A673 (cell line): Measurements from ENCODE around the gene AUP1. TPM values are rescaled to one million over a fixed set of nuclear protein-coding genes. Genes with fewer than 3 reads are reported as not detected.
"Not testable (repeated sequence)": the region's sequence is repeated elsewhere in the genome, so short reads cannot be mapped to it uniquely, and the experiment has no call there.

Experiments used
- BruUV-seq: library from RNA; stranded (reverse); fragments of 400-500 nt; replicated peaks from 2 replicates; lab custom pipeline; 2021; lab: Mats Ljungman, UMichigan
- CTCF ChIA-PET: fragments of 300-600 bp; sonication (Branson Sonifier 250); formaldehyde crosslinking; loops from one replicate; lab custom pipeline; 2022; ENCODE audit warnings: antibody characterized with exemption; lab: Charles Lee
- POLR2A ChIA-PET: fragments of 300-600 bp; sonication (Branson Sonifier 250); formaldehyde crosslinking; loops from one replicate; lab custom pipeline; 2022; ENCODE audit warnings: antibody characterized with exemption; ENCODE audit not compliant: low non-redundant PET; lab: Charles Lee
- DNase-seq: peaks from one replicate; pipeline ENCODE4 v3.0.0-alpha.2; 2015; ENCODE audit warnings: low spot score
- H3K27ac ChIP-seq: fragments of 200-600 bp; sonication (generic); 2 replicates; pipeline ENCODE4 v1.5.1; 2016; ENCODE audit warnings: mixed run types, low read depth, mild to moderate bottlenecking, mixed read lengths, antibody characterized with exemption, low read length; ENCODE audit not compliant: poor library complexity, severe bottlenecking
- H3K27me3 ChIP-seq: fragments of 200-600 bp; sonication (generic); replicated peaks from 2 replicates; pipeline ENCODE4 v1.6.1; 2017; ENCODE audit warnings: mixed run types, low read depth, mild to moderate bottlenecking, mixed read lengths, antibody characterized with exemption, low read length; ENCODE audit not compliant: insufficient read depth, poor library complexity
- H3K36me3 ChIP-seq: fragments of 200-600 bp; sonication (generic); 2 replicates; pipeline ENCODE4 v1.6.1; 2016; ENCODE audit warnings: mixed run types, mild to moderate bottlenecking, mixed read lengths, antibody characterized with exemption, low read length; ENCODE audit not compliant: insufficient read depth, poor library complexity, severe bottlenecking
- H3K4me1 ChIP-seq: fragments of 200-600 bp; sonication (generic); 2 replicates; pipeline ENCODE4 v1.6.1; 2017; ENCODE audit warnings: mixed run types, mild to moderate bottlenecking, mixed read lengths, antibody characterized with exemption, low read length; ENCODE audit not compliant: insufficient read depth, poor library complexity, severe bottlenecking
- H3K4me3 ChIP-seq: fragments of 200-600 bp; sonication (generic); 2 replicates; pipeline ENCODE4 v1.5.1; 2016; ENCODE audit warnings: low read depth, mixed run types, mild to moderate bottlenecking, mixed read lengths, low read length; ENCODE audit not compliant: poor library complexity, severe bottlenecking
- H3K9me3 ChIP-seq: fragments of 200-600 bp; sonication (generic); 2 replicates; pipeline ENCODE4 v1.6.1; 2016; ENCODE audit warnings: mixed run types, low read depth, mild to moderate bottlenecking, mixed read lengths, antibody characterized with exemption, low read length; ENCODE audit not compliant: poor library complexity, severe bottlenecking
- EZH2 ChIP-seq: fragments of 200-600 bp; sonication (generic); IDR thresholded peaks from 2 replicates; pipeline ENCODE4 v1.6.1; 2017; ENCODE audit warnings: borderline replicate concordance, low read depth, mild to moderate bottlenecking, mixed read lengths, antibody characterized with exemption, low read length; ENCODE audit not compliant: poor library complexity, severe bottlenecking
- intact Hi-C: fragments of 100-400 bp; cut with micrococcal nuclease; formaldehyde crosslinking; loops from one replicate; pipeline ENCODE4 v1.10.0; 2022; ENCODE audit not compliant: unreplicated experiment
- total RNA-seq: library from RNA; stranded (reverse); gene quantifications from 2 replicates; pipeline ENCODE4 v1.2.3, GENCODE V29; 2021
- TF ChIP-seq, protein P1 (sequence below): fragments of 300-800, 200-600 bp; sonication (generic); conservative IDR thresholded peaks from 2 replicates; pipeline ENCODE4 v1.5.1; 2017; ENCODE audit warnings: low read depth, mild to moderate bottlenecking, antibody characterized with exemption, low read length, moderate library complexity, mixed read lengths

The AUP1 gene
- total RNA-seq, 1 experiment from 2014 or later: 126 TPM

- Histone ChIP-seq H3K27ac (no peak overlapping the region), H3K4me3 (no peak overlapping the region), H3K4me1 (no peaks in the 10 kb centered on the region), H3K36me3 (no peaks in the 10 kb centered on the region), H3K9me3 (no peaks in the 10 kb centered on the region), H3K27me3 (no peaks in the 10 kb centered on the region)
- BruUV-seq: no TSS peak
- ChIA-PET CTCF (interaction anchor here (0.5 kb wide), 1 partner anchor 193 kb away, joined by 3 read pairs; no protein-coding TSS in a partner anchor), POLR2A (no interaction called here)
- no peak for DNase-seq
- TF ChIP-seq EZH2: no peak
- TF ChIP-seq, protein P1, sequence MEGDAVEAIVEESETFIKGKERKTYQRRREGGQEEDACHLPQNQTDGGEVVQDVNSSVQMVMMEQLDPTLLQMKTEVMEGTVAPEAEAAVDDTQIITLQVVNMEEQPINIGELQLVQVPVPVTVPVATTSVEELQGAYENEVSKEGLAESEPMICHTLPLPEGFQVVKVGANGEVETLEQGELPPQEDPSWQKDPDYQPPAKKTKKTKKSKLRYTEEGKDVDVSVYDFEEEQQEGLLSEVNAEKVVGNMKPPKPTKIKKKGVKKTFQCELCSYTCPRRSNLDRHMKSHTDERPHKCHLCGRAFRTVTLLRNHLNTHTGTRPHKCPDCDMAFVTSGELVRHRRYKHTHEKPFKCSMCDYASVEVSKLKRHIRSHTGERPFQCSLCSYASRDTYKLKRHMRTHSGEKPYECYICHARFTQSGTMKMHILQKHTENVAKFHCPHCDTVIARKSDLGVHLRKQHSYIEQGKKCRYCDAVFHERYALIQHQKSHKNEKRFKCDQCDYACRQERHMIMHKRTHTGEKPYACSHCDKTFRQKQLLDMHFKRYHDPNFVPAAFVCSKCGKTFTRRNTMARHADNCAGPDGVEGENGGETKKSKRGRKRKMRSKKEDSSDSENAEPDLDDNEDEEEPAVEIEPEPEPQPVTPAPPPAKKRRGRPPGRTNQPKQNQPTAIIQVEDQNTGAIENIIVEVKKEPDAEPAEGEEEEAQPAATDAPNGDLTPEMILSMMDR: no peak
- intact Hi-C loops: no loop called here
These were observed 36.7 kb upstream of the AUP1 start for GRCh38 chr2:74566076-74566753.

DNA sequence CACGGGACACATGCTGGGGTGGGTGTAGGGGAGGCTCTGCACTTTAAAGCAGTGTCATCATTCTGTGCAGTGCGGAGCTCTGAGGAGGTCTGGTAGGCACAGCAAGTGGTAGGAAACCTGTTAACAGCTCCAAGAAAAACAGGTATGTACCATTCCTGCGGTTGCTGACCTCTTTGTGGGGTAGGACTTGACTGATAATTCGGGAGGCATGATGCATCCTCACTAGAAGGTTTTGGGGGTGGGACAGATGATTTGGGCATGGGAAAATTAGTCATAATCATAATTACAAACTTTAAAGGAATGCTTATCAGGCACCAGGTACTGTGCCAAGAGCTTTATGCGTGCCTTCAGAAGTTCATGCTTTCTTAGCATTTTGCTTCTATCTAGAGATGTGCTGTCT, 34.7 kb upstream of the AUP1 start:
- ChIA-PET CTCF (no interaction called here), POLR2A (no interaction called here)
- no TSS peak for BruUV-seq
- Histone ChIP-seq H3K4me3 (no peak overlapping the region), H3K36me3 (no peaks in the 10 kb centered on the region), H3K27ac (no peak overlapping the region), H3K27me3 (no peaks in the 10 kb centered on the region), H3K4me1 (no peaks in the 10 kb centered on the region), H3K9me3 (no peaks in the 10 kb centered on the region)
- intact Hi-C loops: no loop called here
- no peak for DNase-seq
- TF ChIP-seq, protein P1: no peak
- no peak for TF ChIP-seq EZH2

DNA sequence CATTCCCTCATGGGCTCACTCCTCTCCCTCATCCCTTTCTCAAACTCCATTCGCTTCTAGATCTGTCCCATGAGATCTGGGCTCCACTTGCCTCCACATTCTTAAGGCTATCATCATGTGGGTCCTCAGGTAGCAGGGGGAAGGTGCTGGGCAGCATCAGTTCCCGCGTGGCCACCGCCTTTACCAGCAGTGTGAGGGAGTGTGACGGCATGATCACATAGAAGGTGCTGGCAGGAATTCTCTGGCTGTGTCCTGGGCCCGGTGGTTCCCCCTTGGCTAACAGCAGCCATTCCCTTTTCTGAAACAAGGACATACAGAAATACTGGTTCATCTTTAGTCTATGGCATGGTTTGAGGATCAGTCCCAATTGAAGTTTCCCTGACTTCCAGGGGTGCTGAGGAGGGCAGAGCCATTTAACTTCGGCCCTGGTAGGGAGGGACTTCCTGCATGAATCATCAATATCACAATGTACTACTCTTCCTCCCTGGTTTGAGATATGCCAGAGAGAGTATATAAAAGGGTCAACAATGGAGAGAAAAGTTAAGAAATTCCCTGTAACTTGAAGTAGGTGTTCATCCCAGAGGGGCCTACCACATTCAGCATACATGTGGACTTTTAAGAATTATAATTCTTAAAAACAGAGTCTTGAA, 32.7 kb upstream of the AUP1 start:
- H3K9me3 ChIP-seq: no peaks in the 10 kb centered on the region
- H3K4me1 ChIP-seq: no peaks in the 10 kb centered on the region
- no peaks in the 10 kb centered on the region for H3K27me3 ChIP-seq
- TF ChIP-seq, protein P1: no peak
- no peak for TF ChIP-seq EZH2
- CTCF ChIA-PET: no interaction called here
- POLR2A ChIA-PET: no interaction called here
- DNase-seq: no peak
- no TSS peak for BruUV-seq
- no peak overlapping the region for H3K4me3 ChIP-seq
- H3K27ac ChIP-seq: no peak overlapping the region
- no peaks in the 10 kb centered on the region for H3K36me3 ChIP-seq
- intact Hi-C loops: no loop called here

GRCh38 chr2:74561022-74561421, 31.5 kb upstream of the AUP1 start:
- H3K27ac ChIP-seq, H3K27me3 ChIP-seq, CTCF ChIA-PET, H3K4me1 ChIP-seq, BruUV-seq, H3K9me3 ChIP-seq, H3K36me3 ChIP-seq, intact Hi-C loops, H3K4me3 ChIP-seq, DNase-seq: not testable (repeated sequence)
- POLR2A ChIA-PET: interaction anchor here (0.6 kb wide), 1 partner anchor 462 kb away, joined by 8 read pairs; no protein-coding TSS in a partner anchor
